HG02759 (cell line): ENCODE measurements around the gene CYTL1.
"Not testable (repeated sequence)": the region's sequence is repeated elsewhere in the genome, so short reads cannot be mapped to it uniquely, and the experiment has no call there.

Experiments used
- ATAC-seq: cut with Tn5 transposase; IDR thresholded peaks from one replicate; pipeline ENCODE4 v1.9.1; 2021; ENCODE audit warnings: mild to moderate bottlenecking, moderate library complexity; ENCODE audit not compliant: unreplicated experiment

CYTL1 gene

GRCh38 chr4:5003372-5003857 lies 15.8 kb downstream of the CYTL1 start:
- no peak for ATAC-seq

GRCh38 chr4:5001641-5002040 lies 17.6 kb downstream of the CYTL1 start:
- not testable (repeated sequence) for ATAC-seq

- ATAC-seq: not testable (repeated sequence)
These were observed 22.3 kb downstream of the CYTL1 start for GRCh38 chr4:4996935-4997334.

GRCh38 chr4:4995908-4996265 lies 23.4 kb downstream of the CYTL1 start:
- ATAC-seq: no peak

- peak; percentile 80 for ATAC-seq
These were observed 24.0 kb downstream of the CYTL1 start for GRCh38 chr4:4995103-4995907.

GRCh38 chr4:4994312-4995097 lies 24.8 kb downstream of the CYTL1 start:
- ATAC-seq: no peak

GRCh38 chr4:4992833-4993232 lies 26.4 kb downstream of the CYTL1 start:
- no peak for ATAC-seq

GRCh38 chr4:4991541-4992099 lies 27.6 kb downstream of the CYTL1 start:
- no peak for ATAC-seq

- no peak for ATAC-seq
These were observed 28.3 kb downstream of the CYTL1 start for GRCh38 chr4:4990857-4991540.

- ATAC-seq: no peak
These were observed 28.9 kb downstream of the CYTL1 start for GRCh38 chr4:4990329-4990728.

GRCh38 chr4:4989083-4989622 lies 30.1 kb downstream of the CYTL1 start:
- no peak for ATAC-seq

GRCh38 chr4:4987656-4988055 lies 31.6 kb downstream of the CYTL1 start:
- ATAC-seq: no peak

- ATAC-seq: no peak
These were observed 32.4 kb downstream of the CYTL1 start for GRCh38 chr4:4986841-4987240.

GRCh38 chr4:4985844-4986243 lies 33.4 kb downstream of the CYTL1 start:
- no peak for ATAC-seq

GRCh38 chr4:4985036-4985435 lies 34.2 kb downstream of the CYTL1 start:
- ATAC-seq: no peak

GRCh38 chr4:4984186-4984585 lies 35.1 kb downstream of the CYTL1 start:
- ATAC-seq: no peak

- ATAC-seq: no peak
These were observed 37.4 kb downstream of the CYTL1 start for GRCh38 chr4:4981827-4982226.

GRCh38 chr4:4981427-4981826 lies 37.8 kb downstream of the CYTL1 start:
- ATAC-seq: no peak

- ATAC-seq: no peak
These were observed 38.5 kb downstream of the CYTL1 start for GRCh38 chr4:4980621-4981230.

- ATAC-seq: no peak
These were observed 39.3 kb downstream of the CYTL1 start for GRCh38 chr4:4979971-4980370.
